Ovary (tissue), 9 donors: ENCODE results near the gene GPC3. TPM values are rescaled to one million over a fixed set of nuclear protein-coding genes. Genes with fewer than 3 reads are reported as not detected.
"Not testable (repeated sequence)": the region's sequence is repeated elsewhere in the genome, so short reads cannot be mapped to it uniquely, and the experiment has no call there.

Source experiments
- DNase-seq, 5 donors: peaks; one replicate each; pipeline ENCODE4 v3.0.0-alpha.2; 2019 to 2020
- H3K27ac ChIP-seq, 2 donors: fragments of 200-600 bp; one replicate each; pipeline versions ENCODE4 v1.5.1 to v1.8.0; 2019 to 2022
- H3K27me3 ChIP-seq: fragments of 200-600 bp; one replicate; pipeline ENCODE4 v1.8.0; 2022
- H3K36me3 ChIP-seq: fragments of 200-600 bp; sonication (generic); one replicate; pipeline ENCODE4 v1.5.1; 2019
- H3K4me1 ChIP-seq: one replicate; pipeline ENCODE4 v1.8.1; 2013; ENCODE audit warnings: mild to moderate bottlenecking, moderate library complexity; ENCODE audit not compliant: insufficient read depth
- H3K4me3 ChIP-seq: fragments of 200-600 bp; sonication (generic); one replicate; pipeline ENCODE4 v1.5.1; 2017
- H3K9me3 ChIP-seq, 2 donors: fragments of 200-600 bp in 1 of 2; sonication (generic) in 1 of 2; one replicate each; pipeline versions ENCODE4 v1.5.1 to v1.8.1; 2013 to 2019; ENCODE audit warnings: mild to moderate bottlenecking in 1 of 2, moderate library complexity in 1 of 2
- EP300 ChIP-seq: sonication (generic); formaldehyde crosslinking; IDR thresholded peaks from one replicate; pipeline ENCODE4 v1.6.1; 2017; ENCODE audit warnings: antibody characterized with exemption
- POLR2A ChIP-seq: fragments of 450-650 bp; IDR thresholded peaks from one replicate; pipeline ENCODE4 v1.6.1; 2017; ENCODE audit warnings: antibody characterized with exemption, mild to moderate bottlenecking, moderate library complexity
- WGBS, 3 donors: extraction: QIAGEN DNeasy Blood & Tissue Kit in 1 of 3; methylation state at CpG; one replicate each; pipeline versions ENCODE4 v1.1.5 to v1.1.7; 2013 to 2017; 5-methylcytosine and 5-hydroxymethylcytosine counted together
- intact Hi-C, 4 donors: fragments of 100-400 bp; cut with DNase I; formaldehyde crosslinking; loops; one replicate each; pipeline versions ENCODE4 v1.11.0 to v1.15.1; 2022 to 2023
- polyA plus RNA-seq, 2 donors: library from polyadenylated mRNA; stranded (reverse); fragments of 200-250 nt in 1 of 2; fragments of 350-450 nt in 1 of 2; fragmentation: Illumina TruSeq in 1 of 2; extraction: RNeasy Lipid Tissue Mini Kit (QIAGEN cat#74804) in 1 of 2; gene quantifications; one replicate each; pipeline ENCODE4 v1.2.3, GENCODE V29; 2013 to 2014
- total RNA-seq, 7 donors: library from RNA; depleted of rRNA in 2 of 7; stranded (reverse); fragments of >200 nt in 2 of 7; fragmentation: NEBNext Ultra II Directional in 3 of 7; extraction: Animal tissue kit (Norgen Biotek cat#: 25700) in 3 of 7; gene quantifications; one replicate each; pipeline versions ENCODE4 v1.1.0 to v1.2.4, GENCODE V29; 2016 to 2023
- TF ChIP-seq, protein P1 (sequence below), 3 donors: fragments of 450-650 bp in 2 of 3; fragments of 200-600 bp in 1 of 3; IDR thresholded peaks; one replicate each; pipeline versions ENCODE4 v1.5.1 to v1.8.0; 2016 to 2022; ENCODE audit warnings: antibody characterized with exemption in 3 of 3, mild to moderate bottlenecking in 1 of 3
- donor health status: DM: no; HTN: no; CAD: no; lungs with moderate emphysema.
- donor health status: DM: no; HTN: no; CAD: no.
- donor health status: Bipolar disorder and iron deficiency.
- donor health status: DM: yes; HTN: yes; CAD: no.
- donor health status: DM: no; HTN: no; CAD: no.
- donor health status: DM: yes; HTN: yes; CAD: no.

Gene GPC3
- total and polyA plus RNA-seq, 9 donors = 4.5 to 91.8 (median 12.1) TPM

DNA sequence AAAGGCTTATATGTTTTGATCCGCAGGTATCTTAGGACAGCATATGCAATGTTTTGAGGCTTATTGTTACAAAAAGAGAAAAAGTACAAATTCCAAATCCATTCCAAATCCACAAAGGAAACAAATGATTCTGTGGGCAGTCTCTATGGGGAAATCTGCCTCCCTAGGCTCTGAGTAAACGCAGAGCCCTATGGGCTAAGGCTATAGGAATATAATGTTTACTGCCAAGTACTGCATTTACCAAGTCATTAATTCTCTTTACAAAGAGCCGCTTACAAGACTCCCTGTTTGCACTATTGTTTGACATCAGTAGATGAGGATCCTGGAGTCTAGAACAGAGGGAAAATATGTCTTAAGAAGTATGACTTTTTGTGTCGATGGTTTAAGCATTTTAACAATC lies 357.7 kb downstream of the GPC3 start:
- TF ChIP-seq EP300 (no peak), POLR2A (no peak)
- TF ChIP-seq, protein P1, sequence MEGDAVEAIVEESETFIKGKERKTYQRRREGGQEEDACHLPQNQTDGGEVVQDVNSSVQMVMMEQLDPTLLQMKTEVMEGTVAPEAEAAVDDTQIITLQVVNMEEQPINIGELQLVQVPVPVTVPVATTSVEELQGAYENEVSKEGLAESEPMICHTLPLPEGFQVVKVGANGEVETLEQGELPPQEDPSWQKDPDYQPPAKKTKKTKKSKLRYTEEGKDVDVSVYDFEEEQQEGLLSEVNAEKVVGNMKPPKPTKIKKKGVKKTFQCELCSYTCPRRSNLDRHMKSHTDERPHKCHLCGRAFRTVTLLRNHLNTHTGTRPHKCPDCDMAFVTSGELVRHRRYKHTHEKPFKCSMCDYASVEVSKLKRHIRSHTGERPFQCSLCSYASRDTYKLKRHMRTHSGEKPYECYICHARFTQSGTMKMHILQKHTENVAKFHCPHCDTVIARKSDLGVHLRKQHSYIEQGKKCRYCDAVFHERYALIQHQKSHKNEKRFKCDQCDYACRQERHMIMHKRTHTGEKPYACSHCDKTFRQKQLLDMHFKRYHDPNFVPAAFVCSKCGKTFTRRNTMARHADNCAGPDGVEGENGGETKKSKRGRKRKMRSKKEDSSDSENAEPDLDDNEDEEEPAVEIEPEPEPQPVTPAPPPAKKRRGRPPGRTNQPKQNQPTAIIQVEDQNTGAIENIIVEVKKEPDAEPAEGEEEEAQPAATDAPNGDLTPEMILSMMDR (IDR thresholded peaks at IDR 0.05) = no peak
- Histone ChIP-seq H3K9me3 (no peaks in the 10 kb centered on the region), H3K4me3 (no peak overlapping the region), H3K27ac (no peak overlapping the region), H3K4me1 (peaks cover 1% of the 10 kb centered on the region), H3K36me3 (no peaks in the 10 kb centered on the region), H3K27me3 (no peaks in the 10 kb centered on the region)
- intact Hi-C loops = no loop called here
- WGBS, 3 donors = 76 to 87% (median 82%) methylated on average over 4 of the region's 4 CpGs
- DNase-seq = no peak

DNA sequence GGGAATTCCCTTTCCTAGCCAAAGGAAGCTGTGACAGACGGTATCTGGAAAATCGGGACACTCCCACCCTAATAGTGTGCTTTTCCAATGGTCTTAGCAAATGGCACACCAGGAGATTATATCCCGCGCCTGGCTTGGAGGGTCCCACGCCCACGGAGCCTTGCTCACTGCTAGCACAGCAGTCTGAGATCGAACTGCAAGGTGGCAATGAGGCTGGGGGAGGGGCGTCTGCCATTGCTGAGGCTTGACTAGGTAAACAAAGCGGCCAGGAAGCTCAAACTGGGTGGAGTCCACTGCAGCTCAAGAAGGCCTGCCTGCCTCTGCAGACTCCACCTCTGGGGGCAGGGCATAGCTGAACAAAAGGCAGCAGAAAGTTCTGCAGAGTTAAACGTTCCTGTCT lies 364.0 kb downstream of the GPC3 start:
- H3K9me3 ChIP-seq, H3K4me3 ChIP-seq, H3K4me1 ChIP-seq, DNase-seq, intact Hi-C loops, H3K27ac ChIP-seq, H3K36me3 ChIP-seq, H3K27me3 ChIP-seq: not testable (repeated sequence)
- WGBS, 3 donors = 85 to 91% (median 88%) methylated on average over 10 of the region's 10 CpGs

GRCh38 chrX:133611676-133612075 lies 373.7 kb downstream of the GPC3 start:
- Histone ChIP-seq H3K27me3 (no peaks in the 10 kb centered on the region), H3K4me3 (no peak overlapping the region), H3K9me3 (no peaks in the 10 kb centered on the region), H3K36me3 (no peaks in the 10 kb centered on the region), H3K27ac (no peak overlapping the region), H3K4me1 (no peaks in the 10 kb centered on the region)
- intact Hi-C loops = no loop called here
- DNase-seq = no peak
- TF ChIP-seq POLR2A = no peak
- TF ChIP-seq, protein P1 (IDR thresholded peaks at IDR 0.05) = no peak
- TF ChIP-seq EP300 = no peak
- WGBS, 3 donors = 58 to 71% (median 68%) methylated on average over 1 of the region's 1 CpG

DNA sequence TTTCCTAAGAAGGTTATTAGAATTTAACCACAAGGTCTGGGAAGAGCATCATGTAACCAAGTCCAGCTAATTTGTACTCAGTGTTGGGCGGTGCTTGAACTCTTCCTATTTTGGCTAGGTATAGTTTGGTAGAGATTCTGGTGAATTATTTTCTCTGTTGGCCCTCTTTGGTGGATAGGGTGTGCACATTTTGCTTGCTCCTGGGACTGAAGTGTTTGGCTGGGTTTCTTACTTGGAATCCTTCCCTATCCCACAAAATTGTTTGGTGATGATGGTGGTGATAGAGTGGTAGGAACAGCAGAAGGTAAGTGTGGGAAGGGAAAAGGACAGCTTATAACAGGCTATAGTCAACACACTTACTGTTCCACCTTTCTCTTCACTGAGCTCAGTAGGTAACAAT lies 375.3 kb downstream of the GPC3 start:
- H3K4me1 ChIP-seq = no peaks in the 10 kb centered on the region
- 75 to 86% (median 84%) methylated on average over 1 of the region's 1 CpG for WGBS, 3 donors
- H3K9me3 ChIP-seq = no peaks in the 10 kb centered on the region
- no peak overlapping the region for H3K4me3 ChIP-seq
- no peak for DNase-seq
- no peak for TF ChIP-seq EP300
- TF ChIP-seq POLR2A = no peak
- TF ChIP-seq, protein P1 (IDR thresholded peaks at IDR 0.05) = no peak
- no peaks in the 10 kb centered on the region for H3K27me3 ChIP-seq
- intact Hi-C loops = no loop called here
- H3K27ac ChIP-seq = no peak overlapping the region
- H3K36me3 ChIP-seq = no peaks in the 10 kb centered on the region

GRCh38 chrX:133609166-133609565 lies 376.2 kb downstream of the GPC3 start:
- no peaks in the 10 kb centered on the region for H3K27me3 ChIP-seq
- H3K9me3 ChIP-seq = no peaks in the 10 kb centered on the region
- 64 to 77% (median 69%) methylated on average over 4 of the region's 4 CpGs for WGBS, 3 donors
- no peak overlapping the region for H3K4me3 ChIP-seq
- H3K4me1 ChIP-seq = no peaks in the 10 kb centered on the region
- intact Hi-C loops = no loop called here
- H3K27ac ChIP-seq = no peak overlapping the region
- no peaks in the 10 kb centered on the region for H3K36me3 ChIP-seq
- TF ChIP-seq, protein P1 (IDR thresholded peaks at IDR 0.05) = no peak
- TF ChIP-seq POLR2A (no peak), EP300 (no peak)
- no peak for DNase-seq
